H1 (cell line): ENCODE data around the gene TTC34.
"Not testable (repeated sequence)": the region's sequence is repeated elsewhere in the genome, so short reads cannot be mapped to it uniquely, and the experiment has no call there.

Source experiments
- ASH2L ChIP-seq: fragments of 200-600, 300-600 bp; sonication (generic); IDR thresholded peaks from one replicate; pipeline ENCODE4 v1.7.1; 2017; ENCODE audit warnings: low read length
- EZH2 ChIP-seq: fragments of 200-600 bp; sonication (generic); IDR thresholded peaks from 2 replicates; pipeline ENCODE4 v1.7.1; 2012; ENCODE audit warnings: low read depth, mild to moderate bottlenecking, moderate library complexity, low read length, inconsistent platforms; ENCODE audit not compliant: severe bottlenecking
- KDM5A ChIP-seq: fragments of 200-600 bp; IDR thresholded peaks from 2 replicates; pipeline ENCODE4 v1.7.1; 2012; ENCODE audit warnings: mild to moderate bottlenecking, low read length, inconsistent platforms, mixed read lengths
- SUZ12 ChIP-seq: fragments of 200-600 bp; sonication (generic); IDR thresholded peaks from 2 replicates; pipeline ENCODE4 v1.6.1; 2012; ENCODE audit warnings: mild to moderate bottlenecking, inconsistent platforms, low read length, moderate library complexity, mixed read lengths
- TCF12 ChIP-seq: IDR thresholded peaks from 2 replicates; pipeline ENCODE4 v1.6.1; 2011; ENCODE audit warnings: low read depth, mild to moderate bottlenecking, low read length
- TF ChIP-seq, protein P1 (sequence below), 3 experiments: IDR thresholded peaks; 1 replicate in 2 of 3; 2 replicates in 1 of 3; pipeline versions ENCODE4 v1.5.1 to v1.6.1; 2011; ENCODE audit warnings: low read length in 3 of 3, mild to moderate bottlenecking in 3 of 3, inconsistent platforms in 2 of 3, low read depth in 1 of 3, moderate library complexity in 1 of 3; ENCODE audit not compliant: insufficient read depth in 1 of 3; ENCODE audit errors: control extremely low read depth in 1 of 3

- TF ChIP-seq SUZ12, KDM5A, TCF12, EZH2, ASH2L: not testable (repeated sequence)
- TF ChIP-seq, protein P1, sequence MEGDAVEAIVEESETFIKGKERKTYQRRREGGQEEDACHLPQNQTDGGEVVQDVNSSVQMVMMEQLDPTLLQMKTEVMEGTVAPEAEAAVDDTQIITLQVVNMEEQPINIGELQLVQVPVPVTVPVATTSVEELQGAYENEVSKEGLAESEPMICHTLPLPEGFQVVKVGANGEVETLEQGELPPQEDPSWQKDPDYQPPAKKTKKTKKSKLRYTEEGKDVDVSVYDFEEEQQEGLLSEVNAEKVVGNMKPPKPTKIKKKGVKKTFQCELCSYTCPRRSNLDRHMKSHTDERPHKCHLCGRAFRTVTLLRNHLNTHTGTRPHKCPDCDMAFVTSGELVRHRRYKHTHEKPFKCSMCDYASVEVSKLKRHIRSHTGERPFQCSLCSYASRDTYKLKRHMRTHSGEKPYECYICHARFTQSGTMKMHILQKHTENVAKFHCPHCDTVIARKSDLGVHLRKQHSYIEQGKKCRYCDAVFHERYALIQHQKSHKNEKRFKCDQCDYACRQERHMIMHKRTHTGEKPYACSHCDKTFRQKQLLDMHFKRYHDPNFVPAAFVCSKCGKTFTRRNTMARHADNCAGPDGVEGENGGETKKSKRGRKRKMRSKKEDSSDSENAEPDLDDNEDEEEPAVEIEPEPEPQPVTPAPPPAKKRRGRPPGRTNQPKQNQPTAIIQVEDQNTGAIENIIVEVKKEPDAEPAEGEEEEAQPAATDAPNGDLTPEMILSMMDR (IDR thresholded peaks at IDR 0.05; ENCODE audit: control extremely low read depth in 1 of 3, insufficient read depth in 1 of 3, low read depth in 1 of 3, low read length in 3 of 3): not testable (repeated sequence)
These were observed 26.2 kb downstream of the TTC34 start for GRCh38 chr1:2775333-2775732.
